Ovary (tissue), 3 donors: ENCODE results near the gene MTURN.

Source experiments
- CTCF ChIP-seq, 3 donors: fragments of 450-650 bp in 2 of 3; fragments of 200-600 bp in 1 of 3; IDR thresholded peaks; one replicate each; pipeline versions ENCODE4 v1.5.1 to v1.8.0; 2016 to 2022; ENCODE audit warnings: antibody characterized with exemption in 3 of 3, mild to moderate bottlenecking in 1 of 3
- POLR2A ChIP-seq: fragments of 450-650 bp; IDR thresholded peaks from one replicate; pipeline ENCODE4 v1.6.1; 2017; ENCODE audit warnings: antibody characterized with exemption, mild to moderate bottlenecking, moderate library complexity
- donor health status: DM: no; HTN: no; CAD: no.

DNA sequence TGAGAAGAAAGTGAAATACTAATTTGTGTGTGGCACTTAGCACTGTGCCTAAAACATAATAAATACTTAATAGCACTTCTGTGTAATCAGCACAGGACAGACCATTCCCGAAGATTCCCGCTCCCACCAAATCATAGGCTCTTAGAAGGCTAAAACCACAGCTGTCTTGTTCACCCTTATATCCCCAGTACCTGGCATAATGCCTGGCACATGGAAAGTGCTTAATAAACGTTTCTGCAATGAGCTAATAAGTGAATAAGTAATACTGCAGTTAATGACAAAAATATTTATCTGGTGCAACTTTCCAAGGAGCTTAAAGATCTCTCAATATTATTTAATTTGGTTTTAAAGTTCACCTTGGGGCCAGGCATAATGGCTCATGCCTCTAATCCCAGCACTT is 43.2 kb downstream of the MTURN start:
- TF ChIP-seq CTCF (IDR thresholded peaks at IDR 0.05) (no peak), POLR2A (no peak)
